Lower leg skin (tissue), 4 donors: ENCODE data around the gene SEC61B. TPM values are rescaled to one million over a fixed set of nuclear protein-coding genes. Genes with fewer than 3 reads are reported as not detected.
"Not testable (repeated sequence)": the region's sequence is repeated elsewhere in the genome, so short reads cannot be mapped to it uniquely, and the experiment has no call there.

Experiments used
- DNase-seq, 2 donors: peaks; one replicate each; pipeline ENCODE4 v3.0.0-alpha.2; 2019; ENCODE audit warnings: low spot score in 2 of 2
- H3K4me3 ChIP-seq: fragments of 200-600 bp; sonication (generic); 2 replicates; pipeline ENCODE4 v1.5.1; 2017; ENCODE audit warnings: mild to moderate bottlenecking, low read depth; ENCODE audit not compliant: poor library complexity, severe bottlenecking
- CTCF ChIP-seq, 3 donors: fragments of 450-650 bp; IDR thresholded peaks; one replicate each; pipeline ENCODE4 v1.5.1; 2016; ENCODE audit warnings: antibody characterized with exemption in 3 of 3, mild to moderate bottlenecking in 3 of 3, moderate library complexity in 2 of 3
- POLR2A ChIP-seq, 2 donors: fragments of 450-650 bp; IDR thresholded peaks; one replicate each; pipeline ENCODE4 v1.6.1; 2016 to 2017; ENCODE audit warnings: antibody characterized with exemption in 2 of 2, mild to moderate bottlenecking in 1 of 2, moderate library complexity in 1 of 2
- WGBS, 2 donors: methylation state at CpG; one replicate each; pipeline ENCODE4 v1.1.5; 2018; 5-methylcytosine and 5-hydroxymethylcytosine counted together
- intact Hi-C: fragments of 100-400 bp; cut with DNase I; formaldehyde crosslinking; loops from one replicate; pipeline ENCODE4 v1.15.0; 2023; ENCODE audit warnings: low total_unique reads
- total RNA-seq, 4 donors: library from RNA; depleted of rRNA; stranded (reverse); fragments of >200 nt; gene quantifications; one replicate each; pipeline ENCODE4 v1.1.0, GENCODE V29; 2016

Gene SEC61B
- total RNA-seq, 4 donors from 2014 or later, result 58.6 to 82.0 (median 75.4) TPM

- no peak overlapping the region for H3K4me3 ChIP-seq
- 89 to 93% methylated on average over 2 of the region's 2 CpGs for WGBS, 2 donors
- no peak for DNase-seq
- TF ChIP-seq CTCF (IDR thresholded peaks at IDR 0.05), result no peak
- no peak for TF ChIP-seq POLR2A (IDR thresholded peaks at IDR 0.05)
- intact Hi-C loops, result no loop called here
Observed at GRCh38 chr9:99231711-99232110, 9.6 kb downstream of the SEC61B start.

GRCh38 chr9:99234618-99235017 lies 12.5 kb downstream of the SEC61B start:
- WGBS, 2 donors, result 96 to 97% methylated on average over 2 of the region's 2 CpGs
- no peak for TF ChIP-seq CTCF (IDR thresholded peaks at IDR 0.05)
- TF ChIP-seq POLR2A (IDR thresholded peaks at IDR 0.05), result no peak

GRCh38 chr9:99235069-99235468 lies 13.0 kb downstream of the SEC61B start:
- no peak overlapping the region for H3K4me3 ChIP-seq
- no peak for TF ChIP-seq CTCF (IDR thresholded peaks at IDR 0.05)
- TF ChIP-seq POLR2A (IDR thresholded peaks at IDR 0.05), result no peak
- no peak for DNase-seq
- intact Hi-C loops, result no loop called here

More at GRCh38 chr9:99234618-99235017, 12.5 kb downstream of the SEC61B start:
- H3K4me3 ChIP-seq, result no peak overlapping the region
- intact Hi-C loops, result no loop called here
- DNase-seq, result no peak

GRCh38 chr9:99235926-99236634 lies 14.0 kb downstream of the SEC61B start:
- 82 to 87% methylated on average over 7 of the region's 7 CpGs for WGBS, 2 donors
- no peak overlapping the region for H3K4me3 ChIP-seq
- TF ChIP-seq POLR2A (IDR thresholded peaks at IDR 0.05) (no peak), CTCF (IDR thresholded peaks at IDR 0.05) (no peak)
- no peak for DNase-seq
- intact Hi-C loops, result no loop called here

- no peak overlapping the region for H3K4me3 ChIP-seq
- intact Hi-C loops, result no loop called here
- no peak for DNase-seq
- TF ChIP-seq POLR2A (IDR thresholded peaks at IDR 0.05) (no peak), CTCF (IDR thresholded peaks at IDR 0.05) (no peak)
Observed at GRCh38 chr9:99237356-99237755, 15.3 kb downstream of the SEC61B start.

- intact Hi-C loops, H3K4me3 ChIP-seq, DNase-seq: not testable (repeated sequence)
- WGBS, 2 donors, result 94 to 95% methylated on average over 4 of the region's 4 CpGs
Observed at GRCh38 chr9:99237849-99238248, 15.8 kb downstream of the SEC61B start.
